GM13977 (cell line): ENCODE measurements around the gene TNFAIP2.
A peak's percentile ranks its signal among the peaks of the same experiment; 100 is the strongest.

Experiments used
- DNase-seq: peaks from one replicate; pipeline ENCODE4 v3.0.0; 2012; ENCODE audit warnings: low spot score
- in situ Hi-C: fragments of 300-500 bp; cut with MboI; formaldehyde crosslinking; loops from one replicate; pipeline ENCODE4 v1.12.0; 2022; ENCODE audit warnings: low sequenced_read_pairs, low pct_unique_long_range_greater_than_20kb, mixed read lengths, inconsistent platforms; ENCODE audit not compliant: unreplicated experiment
- TF ChIP-seq, protein P1 (sequence below): IDR thresholded peaks from 2 replicates; pipeline ENCODE4 v1.5.1; 2012; ENCODE audit warnings: mild to moderate bottlenecking, control low read depth; ENCODE audit not compliant: insufficient read depth; ENCODE audit errors: extremely low read depth, missing control alignments

Gene TNFAIP2

GRCh38 chr14:103108749-103109207, 14.5 kb upstream of the TNFAIP2 start:
- DNase-seq = peak; percentile 91
- TF ChIP-seq, protein P1, sequence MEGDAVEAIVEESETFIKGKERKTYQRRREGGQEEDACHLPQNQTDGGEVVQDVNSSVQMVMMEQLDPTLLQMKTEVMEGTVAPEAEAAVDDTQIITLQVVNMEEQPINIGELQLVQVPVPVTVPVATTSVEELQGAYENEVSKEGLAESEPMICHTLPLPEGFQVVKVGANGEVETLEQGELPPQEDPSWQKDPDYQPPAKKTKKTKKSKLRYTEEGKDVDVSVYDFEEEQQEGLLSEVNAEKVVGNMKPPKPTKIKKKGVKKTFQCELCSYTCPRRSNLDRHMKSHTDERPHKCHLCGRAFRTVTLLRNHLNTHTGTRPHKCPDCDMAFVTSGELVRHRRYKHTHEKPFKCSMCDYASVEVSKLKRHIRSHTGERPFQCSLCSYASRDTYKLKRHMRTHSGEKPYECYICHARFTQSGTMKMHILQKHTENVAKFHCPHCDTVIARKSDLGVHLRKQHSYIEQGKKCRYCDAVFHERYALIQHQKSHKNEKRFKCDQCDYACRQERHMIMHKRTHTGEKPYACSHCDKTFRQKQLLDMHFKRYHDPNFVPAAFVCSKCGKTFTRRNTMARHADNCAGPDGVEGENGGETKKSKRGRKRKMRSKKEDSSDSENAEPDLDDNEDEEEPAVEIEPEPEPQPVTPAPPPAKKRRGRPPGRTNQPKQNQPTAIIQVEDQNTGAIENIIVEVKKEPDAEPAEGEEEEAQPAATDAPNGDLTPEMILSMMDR = no peak
- in situ Hi-C loops = no loop called here

GRCh38 chr14:103109535-103110441, 13.5 kb upstream of the TNFAIP2 start:
- TF ChIP-seq, protein P1 = no peak
- in situ Hi-C loops = no loop called here
- DNase-seq = no peak

- TF ChIP-seq, protein P1 = no peak
- DNase-seq = no peak
- in situ Hi-C loops = no loop called here
These were observed 12.5 kb upstream of the TNFAIP2 start for GRCh38 chr14:103110681-103111231.

- in situ Hi-C loops = no loop called here
- TF ChIP-seq, protein P1 = no peak
- no peak for DNase-seq
These were observed 11.9 kb upstream of the TNFAIP2 start for GRCh38 chr14:103111232-103111868.

DNA sequence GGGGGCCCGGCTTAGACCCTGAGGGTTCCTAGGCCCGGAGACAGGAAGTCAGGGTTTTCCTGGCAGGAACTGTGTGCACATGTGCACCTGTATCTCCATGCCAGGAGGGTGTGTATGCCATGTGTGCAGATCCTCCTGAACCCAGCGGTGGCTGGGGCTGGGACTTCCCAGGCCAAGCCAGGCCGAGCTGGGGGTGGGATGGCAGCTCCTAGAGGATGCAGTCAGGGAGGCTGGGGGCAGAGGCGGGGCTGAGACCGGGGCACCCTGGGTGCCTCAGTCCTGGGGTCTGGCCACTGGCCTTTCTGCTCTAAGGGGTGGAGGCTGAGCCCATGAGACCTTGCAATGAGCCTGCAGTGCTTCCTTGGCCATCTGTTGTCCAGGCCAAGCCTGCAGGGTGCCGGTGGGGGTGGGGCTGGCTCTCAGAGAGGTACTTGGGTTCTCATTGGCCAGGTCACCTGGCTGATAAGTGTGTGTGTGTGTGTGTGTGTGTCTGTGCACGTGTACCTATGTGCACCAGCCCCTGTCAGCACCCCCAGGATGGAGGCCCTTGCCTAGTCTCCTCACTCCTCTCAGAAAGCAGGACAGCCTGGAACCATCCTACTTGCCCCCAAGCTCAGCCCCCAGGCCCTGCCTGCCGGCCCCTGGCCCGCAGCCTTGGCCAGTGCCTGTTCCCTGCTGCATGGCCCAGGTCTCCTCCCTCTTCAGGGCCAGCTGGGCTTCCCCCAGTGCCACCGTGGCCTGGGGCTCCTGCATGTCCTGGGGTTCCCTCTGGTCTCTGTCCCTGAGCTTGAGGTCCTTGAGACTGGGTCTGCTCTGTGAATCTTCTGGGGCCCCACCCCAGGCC, 10.6 kb upstream of the TNFAIP2 start:
- no peak for DNase-seq
- TF ChIP-seq, protein P1 = no peak
- in situ Hi-C loops = no loop called here

- no peak for DNase-seq
- in situ Hi-C loops = no loop called here
- TF ChIP-seq, protein P1 = no peak
These were observed 10.0 kb upstream of the TNFAIP2 start for GRCh38 chr14:103113303-103113702.
